GM18520 (cell line): ENCODE results near the gene GRAMD4.

Experiments
- ATAC-seq: cut with Tn5 transposase; IDR thresholded peaks from one replicate; pipeline ENCODE4 v1.9.1; 2021; ENCODE audit not compliant: unreplicated experiment

Gene GRAMD4

DNA sequence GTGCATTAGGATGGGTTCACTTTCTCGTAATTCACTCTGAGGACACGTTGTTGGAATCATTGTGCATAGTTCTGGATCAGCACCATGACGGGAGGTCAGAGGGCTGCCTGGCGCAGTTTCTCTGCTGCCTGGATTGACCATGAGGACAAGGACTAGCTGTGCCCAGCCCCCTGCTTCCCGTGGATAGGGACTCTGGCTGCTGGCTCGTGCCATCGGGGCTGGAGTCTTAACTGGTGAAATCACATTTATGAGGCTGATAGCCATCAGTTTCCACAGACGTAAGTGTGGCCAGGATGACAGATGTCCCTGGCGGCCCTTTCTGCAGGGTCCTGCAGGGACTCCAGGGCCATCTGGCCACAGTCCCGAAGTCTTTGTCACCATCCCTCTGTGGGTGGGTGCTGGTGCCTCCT, 24.1 kb upstream of the GRAMD4 start:
- ATAC-seq = no peak

DNA sequence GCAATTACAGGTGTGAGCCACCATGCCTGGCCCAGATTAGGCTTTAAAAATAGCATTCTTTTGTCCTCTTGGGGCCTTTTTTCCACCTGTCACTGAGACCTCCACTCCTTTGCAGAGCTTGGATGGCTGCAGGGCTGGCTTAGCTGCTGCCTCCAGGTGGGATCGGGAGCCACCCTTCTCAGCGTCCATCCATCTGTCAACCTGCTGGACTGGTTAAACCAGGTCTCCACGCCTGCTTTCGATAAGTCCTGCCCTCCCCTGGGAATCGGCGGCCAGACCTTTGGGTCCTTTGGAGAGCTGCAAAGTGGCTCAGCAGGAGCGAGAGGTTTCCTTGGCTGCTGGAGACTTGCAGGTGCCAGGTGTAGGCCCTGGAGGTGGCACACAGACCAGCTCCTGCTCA, 23.4 kb upstream of the GRAMD4 start:
- no peak for ATAC-seq

DNA sequence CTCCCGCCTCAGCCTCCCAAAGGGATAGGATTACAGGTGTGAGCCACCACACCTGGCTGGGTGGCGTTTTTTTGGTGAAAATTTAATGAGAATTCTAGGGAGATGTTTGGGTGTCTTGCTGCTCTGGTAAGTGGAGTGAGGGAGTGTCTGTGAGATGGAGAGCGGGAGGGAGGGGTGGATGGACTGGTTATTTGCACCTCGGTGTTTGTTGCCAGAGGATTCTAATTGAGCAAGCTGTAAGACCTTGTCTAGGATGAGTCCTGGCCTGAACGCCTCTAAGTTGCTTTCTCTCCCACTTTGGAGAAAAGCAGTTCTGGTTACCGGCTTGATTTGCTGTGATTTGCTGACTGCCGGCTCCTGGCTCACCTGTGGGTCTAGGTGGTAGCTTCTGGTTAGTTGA, 22.0 kb upstream of the GRAMD4 start:
- ATAC-seq = no peak

DNA sequence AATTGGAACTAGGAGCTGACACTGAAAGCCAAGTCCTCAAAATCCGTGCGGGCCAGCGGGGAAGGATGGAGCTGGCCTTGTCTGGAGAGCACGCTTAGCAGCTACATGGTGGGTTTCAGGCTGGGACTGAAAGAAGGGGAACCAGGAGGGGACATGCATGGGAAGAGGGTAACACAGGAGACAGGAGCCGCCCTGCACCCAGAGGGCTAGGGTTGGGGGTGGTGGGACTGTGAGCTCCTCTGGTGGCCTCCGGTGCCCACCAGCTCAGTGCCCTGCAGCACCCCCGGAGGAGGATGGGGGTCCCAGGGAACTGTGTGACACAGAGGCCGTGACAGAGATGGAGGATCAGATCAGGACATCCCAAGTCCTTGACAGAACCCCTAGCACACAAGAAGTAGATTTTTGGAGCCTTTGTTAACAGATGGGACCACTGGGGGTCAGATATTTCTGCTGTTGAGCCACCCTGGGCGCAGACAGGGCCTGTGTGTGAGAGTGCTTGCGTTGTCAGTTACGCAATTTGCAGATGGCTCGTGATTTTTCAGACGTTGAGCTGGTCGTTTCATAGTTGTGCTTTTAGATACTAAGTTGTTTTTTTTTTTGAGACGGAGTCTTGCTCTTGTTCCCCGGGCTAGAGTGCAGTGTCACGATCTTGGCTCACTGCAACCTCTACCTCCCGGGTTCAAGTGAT, 21.3 kb upstream of the GRAMD4 start:
- ATAC-seq = no peak

GRCh38 chr22:46600273-46600796, 19.9 kb upstream of the GRAMD4 start:
- no peak for ATAC-seq

GRCh38 chr22:46602025-46602424, 18.2 kb upstream of the GRAMD4 start:
- ATAC-seq = no peak

DNA sequence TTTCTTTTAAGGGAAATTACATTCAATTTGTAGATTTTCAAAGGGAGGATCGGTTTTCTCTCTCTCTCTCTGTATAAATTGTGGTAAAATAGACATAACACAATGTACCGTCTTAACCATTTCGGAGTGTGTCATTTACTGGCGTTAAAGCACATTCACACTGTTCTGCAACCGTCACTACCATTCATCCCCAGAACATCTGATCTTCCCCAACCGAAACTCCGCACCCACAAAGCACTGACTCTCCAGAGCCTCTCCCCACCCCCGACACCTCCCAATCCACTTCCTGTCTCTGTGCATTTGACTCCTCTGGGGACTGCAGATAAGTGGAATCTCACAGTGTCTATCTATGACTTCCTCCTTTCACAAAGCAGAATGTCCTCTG, 15.9 kb upstream of the GRAMD4 start:
- ATAC-seq = no peak

- ATAC-seq = no peak
Observed at GRCh38 chr22:46605117-46605516, 15.1 kb upstream of the GRAMD4 start.

GRCh38 chr22:46606886-46607285, 13.3 kb upstream of the GRAMD4 start:
- ATAC-seq = no peak

DNA sequence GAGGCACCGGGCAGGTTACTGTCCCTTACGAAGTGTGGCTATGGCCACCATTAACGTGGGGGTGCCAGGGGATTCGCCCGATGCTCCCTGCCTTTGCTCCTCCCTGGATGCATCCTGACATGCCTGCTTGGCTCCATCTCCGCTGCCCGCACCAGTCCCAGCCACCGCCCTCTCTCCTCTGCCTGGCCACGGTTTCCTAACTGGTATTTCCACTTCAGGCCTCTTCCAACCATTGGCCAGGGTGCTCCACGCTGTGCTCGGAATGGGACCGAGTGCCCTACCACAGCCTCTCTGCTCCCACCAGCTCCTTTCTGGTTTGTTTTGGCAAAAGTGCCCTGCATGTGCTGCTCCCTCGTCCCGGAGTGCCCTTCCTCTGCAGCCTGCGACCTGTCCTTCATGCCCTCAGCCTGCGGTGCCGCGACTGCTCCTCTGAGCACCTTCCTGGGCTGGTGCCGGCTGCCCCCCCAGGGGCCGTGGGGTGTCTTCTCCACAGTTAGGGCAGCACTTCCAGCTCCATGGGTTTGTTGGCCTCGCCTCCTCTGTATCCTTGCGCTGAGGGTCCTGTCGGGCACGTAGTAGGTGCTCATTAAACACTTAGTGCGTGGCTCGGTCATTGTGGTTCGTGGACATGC, 12.6 kb upstream of the GRAMD4 start:
- no peak for ATAC-seq

- no peak for ATAC-seq
Observed at GRCh38 chr22:46609175-46609690, 11.0 kb upstream of the GRAMD4 start.

DNA sequence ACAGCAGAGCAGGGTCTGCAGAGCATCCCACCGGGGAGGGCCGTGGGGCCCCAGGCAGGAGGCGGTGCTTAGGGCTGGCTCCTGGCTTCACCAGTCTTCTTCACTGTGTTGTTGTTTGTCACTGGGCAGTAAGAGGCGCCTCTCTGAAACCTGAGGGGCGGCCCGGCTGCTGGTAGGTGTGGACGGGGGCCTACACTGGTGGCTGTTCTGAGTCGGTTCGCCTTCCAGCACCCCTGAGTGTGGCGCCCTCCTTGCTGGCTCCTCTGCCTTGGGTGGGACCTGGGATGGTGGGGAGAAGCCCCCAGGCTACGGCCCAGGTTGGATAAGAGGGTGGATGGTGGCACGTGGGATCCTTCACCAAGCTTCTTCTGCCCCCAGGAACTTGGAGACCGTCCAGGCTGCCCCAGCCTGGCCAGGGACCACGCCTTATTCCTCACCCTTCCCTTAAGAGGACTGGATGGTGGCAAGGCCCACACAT, 10.4 kb upstream of the GRAMD4 start:
- ATAC-seq = no peak

DNA sequence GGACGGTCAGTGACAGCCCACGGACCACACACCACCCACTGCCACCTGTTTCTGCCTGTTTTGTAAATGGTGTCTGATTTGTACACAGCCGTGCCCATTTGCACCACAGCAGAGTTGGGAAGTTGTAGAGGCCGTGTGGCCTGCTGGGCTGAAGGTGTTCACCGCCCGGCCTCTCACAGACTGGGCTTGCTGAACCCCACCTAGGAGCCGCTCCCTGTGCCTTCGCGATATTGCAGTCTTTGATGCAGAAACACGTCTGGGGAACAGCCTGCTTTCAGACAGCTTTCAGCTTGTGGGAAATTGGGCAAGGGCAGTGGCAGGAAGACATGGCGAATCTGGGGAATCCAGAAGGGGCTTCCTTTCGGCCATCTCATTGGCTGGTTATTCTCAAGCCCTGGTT, 9.8 kb upstream of the GRAMD4 start:
- no peak for ATAC-seq

DNA sequence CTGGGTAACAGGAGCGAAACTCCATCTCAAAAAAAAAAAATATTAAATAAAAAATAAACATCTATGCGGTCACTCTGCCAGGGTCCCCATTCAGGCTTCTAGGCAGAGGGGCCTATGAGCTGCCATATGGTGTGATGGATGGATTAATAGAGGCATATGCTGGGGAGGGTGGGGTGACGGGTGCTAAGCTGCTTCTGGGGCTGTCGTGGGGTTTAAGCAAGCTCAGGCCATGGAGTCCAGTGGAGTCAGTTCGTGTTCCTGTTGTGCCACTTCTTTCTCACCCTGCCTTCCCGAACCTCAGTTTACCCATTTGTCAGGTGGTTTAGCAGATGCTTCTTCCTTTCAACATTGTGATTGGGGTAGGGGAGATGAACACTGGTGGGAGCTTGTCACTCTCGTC, 9.0 kb upstream of the GRAMD4 start:
- no peak for ATAC-seq

GRCh38 chr22:46612341-46612903, 7.8 kb upstream of the GRAMD4 start:
- no peak for ATAC-seq

GRCh38 chr22:46612904-46613605, 7.1 kb upstream of the GRAMD4 start:
- no peak for ATAC-seq

DNA sequence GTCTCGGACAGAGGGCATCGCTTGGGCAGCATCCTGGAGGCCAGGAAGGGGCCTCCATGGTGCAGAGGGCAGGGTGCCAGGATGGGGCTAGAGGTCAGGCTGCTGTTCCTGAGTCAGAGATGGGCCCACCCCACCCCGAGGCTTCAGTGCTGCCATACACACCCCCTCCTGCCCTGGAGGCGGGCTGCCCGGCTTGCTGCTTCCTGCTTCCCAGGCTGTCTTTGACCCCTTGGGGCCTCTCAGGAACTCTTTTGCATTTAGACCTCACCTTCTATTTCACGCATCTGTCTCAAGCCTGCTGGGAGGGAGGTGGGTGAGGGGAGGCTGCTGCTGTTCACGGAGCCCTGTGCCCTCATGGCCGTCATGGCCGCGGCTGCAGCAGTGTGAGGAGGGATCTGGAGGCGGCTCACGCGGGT, 6.6 kb upstream of the GRAMD4 start:
- no peak for ATAC-seq

- no peak for ATAC-seq
Observed at GRCh38 chr22:46614025-46614931, 5.9 kb upstream of the GRAMD4 start.

- no peak for ATAC-seq
Observed at GRCh38 chr22:46617207-46617985, 2.8 kb upstream of the GRAMD4 start.
